HUDEP-2 (cell line): ENCODE data around the gene NCOA4.
"Not testable (repeated sequence)": the region's sequence is repeated elsewhere in the genome, so short reads cannot be mapped to it uniquely, and the experiment has no call there.

Experiments used
- DNase-seq, 76 experiments: peaks; one replicate each; lab custom pipeline; 2025; ENCODE audit not compliant: unreplicated experiment in 76 of 76; lab: John Stamatoyannopoulos, UW

The NCOA4 gene

GRCh38 chr10:46030091-46030937 lies at the start of gene NCOA4:
NCOA4 (minus strand) TSS chr10:46030623; CDS start chr10:46016680, 13,943 bp downstream.
- peak in 75 of 76 experiments; percentile 10 to 97 (median 92) for DNase-seq

GRCh38 chr10:46079831-46080585 lies 49.6 kb upstream of the NCOA4 start:
- peak in 8 of 76 experiments; percentile 6 to 43 (median 15) for DNase-seq

- no peak for DNase-seq
These were observed 47.4 kb upstream of the NCOA4 start for GRCh38 chr10:46077731-46078413.

- DNase-seq: no peak
These were observed 46.7 kb upstream of the NCOA4 start for GRCh38 chr10:46077141-46077554.

GRCh38 chr10:46075869-46076268 lies 45.4 kb upstream of the NCOA4 start:
- DNase-seq: no peak

- no peak for DNase-seq
These were observed 43.9 kb upstream of the NCOA4 start for GRCh38 chr10:46074196-46074946.

- no peak for DNase-seq
These were observed 43.1 kb upstream of the NCOA4 start for GRCh38 chr10:46073564-46073963.

GRCh38 chr10:46070749-46071148 lies 40.3 kb upstream of the NCOA4 start:
- no peak for DNase-seq

GRCh38 chr10:46069771-46070463 lies 39.5 kb upstream of the NCOA4 start:
- no peak for DNase-seq

- no peak for DNase-seq
These were observed 38.5 kb upstream of the NCOA4 start for GRCh38 chr10:46068905-46069304.

GRCh38 chr10:46068117-46068516 lies 37.7 kb upstream of the NCOA4 start:
- no peak for DNase-seq

GRCh38 chr10:46064269-46064817 lies 33.9 kb upstream of the NCOA4 start:
- DNase-seq: no peak

GRCh38 chr10:46062723-46063428 lies 32.5 kb upstream of the NCOA4 start:
- no peak for DNase-seq

- DNase-seq: no peak
These were observed 30.3 kb upstream of the NCOA4 start for GRCh38 chr10:46060706-46061105.

GRCh38 chr10:46057927-46058326 lies 27.5 kb upstream of the NCOA4 start:
- not testable (repeated sequence) for DNase-seq

- DNase-seq: no peak
These were observed 26.6 kb upstream of the NCOA4 start for GRCh38 chr10:46057038-46057437.

GRCh38 chr10:46055771-46056170 lies 25.3 kb upstream of the NCOA4 start:
- no peak for DNase-seq

GRCh38 chr10:46053534-46054434 lies 23.4 kb upstream of the NCOA4 start:
- no peak for DNase-seq
